HG03175 (cell line): ENCODE data around the gene OSTM1.

Experiments
- ATAC-seq: cut with Tn5 transposase; IDR thresholded peaks from one replicate; pipeline ENCODE4 v1.9.1; 2021; ENCODE audit warnings: mild to moderate bottlenecking, moderate library complexity; ENCODE audit not compliant: unreplicated experiment

OSTM1 gene

GRCh38 chr6:108105571-108105970 lies 31.0 kb upstream of the OSTM1 start:
- no peak for ATAC-seq

GRCh38 chr6:108102965-108103364 lies 28.4 kb upstream of the OSTM1 start:
- no peak for ATAC-seq

DNA sequence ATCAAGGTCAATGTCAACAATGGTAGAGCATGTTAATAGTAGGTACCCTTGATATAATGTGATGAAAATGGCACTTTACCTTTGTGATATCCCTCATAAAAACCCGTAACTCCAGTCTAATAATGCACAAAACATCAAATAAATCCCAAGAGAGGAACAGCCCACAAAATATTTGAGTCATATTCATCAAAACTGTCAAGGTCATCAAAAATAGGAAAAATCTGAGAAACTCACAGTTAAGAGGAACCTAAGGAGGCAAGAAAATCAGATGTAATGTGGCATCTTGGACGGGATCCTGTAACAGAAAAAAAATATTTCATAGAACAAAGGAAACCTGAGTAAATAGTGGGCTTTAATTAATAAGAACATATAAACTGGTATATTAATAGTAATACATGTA lies 25.5 kb upstream of the OSTM1 start:
- no peak for ATAC-seq

GRCh38 chr6:108097882-108098281 lies 23.3 kb upstream of the OSTM1 start:
- no peak for ATAC-seq

GRCh38 chr6:108093781-108094300 lies 19.3 kb upstream of the OSTM1 start:
- no peak for ATAC-seq

DNA sequence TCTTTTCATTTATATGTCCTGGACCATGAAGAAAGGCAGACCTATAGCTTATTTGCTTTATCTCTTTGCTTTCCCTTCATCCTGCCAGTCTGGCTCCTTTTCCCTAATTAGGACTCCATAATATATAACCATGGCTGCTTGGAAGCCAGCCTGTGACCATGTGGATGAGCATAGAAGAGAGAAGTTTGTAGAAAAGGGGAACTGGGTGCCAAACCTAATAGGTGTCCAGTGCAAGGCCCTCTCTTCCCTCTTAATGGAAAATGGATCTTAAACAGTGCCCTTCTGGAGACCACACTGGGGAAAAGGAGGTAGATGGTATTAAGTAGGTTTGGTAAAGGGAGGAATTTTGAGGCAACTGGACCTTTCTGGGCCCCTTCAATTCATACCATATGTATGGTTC lies 16.7 kb upstream of the OSTM1 start:
- ATAC-seq, result no peak

DNA sequence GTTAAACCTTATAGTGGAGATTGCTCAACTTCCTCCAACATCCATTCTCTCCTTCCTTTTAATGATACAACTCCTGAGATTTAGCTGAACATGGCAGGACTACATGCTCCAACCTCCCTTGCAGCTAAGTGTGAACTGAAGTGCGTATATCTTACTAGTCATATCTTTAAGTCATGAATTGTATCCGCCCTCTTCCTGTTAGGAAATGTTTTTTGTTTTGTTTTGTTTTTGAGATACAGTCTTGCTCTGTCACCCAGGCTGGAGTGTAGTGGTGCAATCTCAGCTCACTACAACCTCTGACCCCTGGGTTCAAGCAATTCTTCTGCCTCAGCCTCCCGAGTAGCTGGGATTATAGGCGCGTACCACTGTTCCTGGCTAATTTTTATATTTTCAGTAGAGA lies 8.8 kb upstream of the OSTM1 start:
- ATAC-seq, result no peak

DNA sequence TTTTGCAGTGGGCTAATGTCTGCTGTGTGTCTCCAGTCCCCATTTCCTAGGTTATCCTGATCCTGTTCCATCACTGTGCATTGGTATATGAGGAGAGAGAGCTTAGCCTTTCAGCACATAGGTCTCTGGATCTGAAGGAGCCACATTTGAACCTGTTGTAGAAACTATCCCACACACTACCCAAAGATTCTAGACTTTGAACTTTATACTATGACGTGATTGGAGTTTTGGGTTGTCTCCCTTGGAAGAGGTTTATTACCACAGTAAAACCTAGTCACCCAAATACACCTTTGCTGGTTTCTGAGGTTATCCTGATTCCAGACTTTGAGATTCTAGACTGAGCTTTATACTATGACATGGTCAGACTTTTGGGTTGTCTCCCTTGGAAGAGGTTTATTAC lies 8.0 kb upstream of the OSTM1 start:
- ATAC-seq, result no peak

DNA sequence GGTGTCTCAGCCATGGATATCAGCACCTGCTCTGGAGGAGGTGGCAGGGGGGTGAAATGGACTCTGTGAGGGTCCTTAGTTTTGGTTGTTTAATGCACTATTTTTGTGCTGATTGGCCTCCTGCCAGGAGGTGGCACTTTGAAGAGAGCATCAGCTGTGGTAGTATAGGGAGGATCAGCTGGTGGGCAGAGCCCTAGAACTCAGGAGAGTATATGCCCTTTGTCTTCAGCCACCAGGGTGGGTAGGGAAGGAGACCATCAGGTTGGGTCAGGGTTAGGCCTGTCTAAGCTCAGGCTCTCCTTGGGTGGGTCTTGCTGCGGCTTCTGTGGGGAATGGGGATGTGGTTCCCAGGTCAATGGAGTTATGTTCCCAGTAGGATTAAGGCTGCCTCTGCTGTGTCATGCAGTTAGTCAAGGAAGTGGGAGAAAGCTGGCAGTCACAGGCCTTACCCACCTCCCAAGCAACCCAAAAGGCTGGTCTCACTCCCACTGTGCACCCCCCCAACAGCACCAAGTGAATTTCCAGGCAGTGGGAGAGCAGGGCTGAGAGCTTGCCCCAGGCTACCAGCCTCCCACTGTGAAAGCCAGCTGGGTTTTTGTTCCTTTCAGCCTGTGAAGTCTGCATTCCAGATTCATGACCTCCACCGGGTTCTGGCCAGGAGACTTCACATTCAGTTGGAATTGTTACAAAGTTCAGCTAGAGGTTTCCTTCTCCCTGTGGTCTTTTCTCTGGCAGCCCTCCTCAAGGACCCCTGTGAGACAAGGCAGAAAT lies 5.7 kb upstream of the OSTM1 start:
- ATAC-seq, result no peak

DNA sequence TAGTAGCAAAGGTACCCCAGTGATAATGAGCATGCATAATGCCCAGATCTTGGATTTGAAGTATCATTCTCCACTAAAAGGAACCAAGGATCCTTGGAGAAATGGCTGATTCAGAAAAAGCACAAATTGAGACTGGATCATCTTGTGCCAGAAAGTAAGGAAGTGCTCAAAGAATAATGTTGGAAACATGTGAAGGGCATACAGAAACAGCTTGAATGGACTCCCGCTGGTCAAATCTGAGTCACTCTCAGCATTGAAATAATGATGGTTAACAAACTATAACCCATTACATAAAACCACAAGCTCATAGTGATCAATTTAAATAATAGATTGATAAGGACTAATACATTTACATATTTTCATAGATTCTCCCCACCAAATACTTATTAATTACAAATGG lies 3.6 kb upstream of the OSTM1 start:
- no peak for ATAC-seq

GRCh38 chr6:108074057-108074358 lies 533 bp downstream of the OSTM1 start:
- ATAC-seq, result peak; percentile 44

DNA sequence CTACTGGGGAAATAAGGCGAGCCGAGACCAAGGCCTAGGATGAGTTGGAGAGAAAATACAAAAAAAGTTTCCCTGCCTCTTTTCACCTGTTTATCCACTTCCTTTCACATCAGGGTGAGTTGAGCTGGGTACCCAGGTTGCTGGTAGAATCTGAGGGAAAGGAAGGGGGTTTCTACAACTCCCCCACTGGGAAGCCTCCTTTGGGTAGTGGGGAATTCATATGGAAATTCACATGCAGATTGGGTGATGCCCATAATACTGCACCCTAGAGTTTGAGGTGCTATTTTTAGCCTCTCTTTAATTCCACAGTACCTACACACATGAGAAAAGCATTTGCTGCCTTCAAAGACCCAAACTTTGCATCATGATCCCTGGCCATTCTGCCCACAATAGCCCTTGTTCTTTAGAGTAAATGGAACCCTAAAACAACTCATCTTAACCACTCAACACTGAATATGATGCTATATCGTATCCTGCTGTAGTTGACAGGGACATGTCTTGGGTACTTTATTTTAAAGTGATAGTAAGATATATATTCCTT lies 2.7 kb downstream of the OSTM1 start:
- no peak for ATAC-seq

DNA sequence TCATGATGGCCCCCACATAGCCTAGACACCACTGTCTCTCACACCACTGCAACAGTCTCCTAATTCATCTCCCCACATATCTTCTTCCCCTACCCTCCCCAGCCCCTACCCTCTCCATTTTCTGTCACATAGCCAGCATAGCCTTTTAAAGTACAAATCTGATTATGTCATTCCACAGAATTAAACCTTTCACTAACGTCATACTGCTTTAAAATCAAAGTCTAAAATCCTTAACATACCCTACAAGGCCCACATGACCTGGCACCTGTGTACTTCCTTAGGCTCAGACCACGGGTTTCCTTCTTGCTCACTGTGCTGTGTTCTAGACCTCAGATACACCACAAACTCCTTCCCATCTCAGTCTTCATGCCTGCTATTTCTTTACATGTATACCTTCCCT lies 5.9 kb downstream of the OSTM1 start:
- no peak for ATAC-seq

GRCh38 chr6:108068182-108068581 lies 6.4 kb downstream of the OSTM1 start:
- ATAC-seq, result no peak

DNA sequence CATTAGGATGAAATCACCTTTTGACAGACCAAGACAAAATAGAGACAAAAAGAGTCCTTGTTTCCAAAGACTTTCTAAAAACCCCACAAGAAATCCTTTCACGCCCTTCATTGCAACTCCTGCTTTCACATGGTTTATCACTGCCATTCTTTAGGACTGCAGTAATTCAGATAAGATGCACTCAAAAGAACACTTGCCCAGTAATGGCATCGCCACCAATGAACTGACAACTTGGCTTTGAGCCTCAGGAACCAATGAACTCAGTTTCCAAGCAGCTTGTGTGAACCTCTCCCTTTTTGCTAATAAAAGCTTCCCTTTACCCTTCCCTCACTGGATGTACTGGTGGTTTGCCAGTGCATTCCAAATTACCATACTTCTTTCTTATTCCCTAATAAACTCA lies 21.8 kb downstream of the OSTM1 start:
- ATAC-seq, result no peak

GRCh38 chr6:108051481-108051880 lies 23.1 kb downstream of the OSTM1 start:
- ATAC-seq, result no peak

- ATAC-seq, result no peak
These were observed 34.9 kb downstream of the OSTM1 start for GRCh38 chr6:108039681-108040080.

- ATAC-seq, result no peak
These were observed 37.7 kb downstream of the OSTM1 start for GRCh38 chr6:108036884-108037283.

GRCh38 chr6:108031968-108032367 lies 42.6 kb downstream of the OSTM1 start:
- ATAC-seq, result no peak

GRCh38 chr6:108030211-108030610 lies 44.3 kb downstream of the OSTM1 start:
- no peak for ATAC-seq

DNA sequence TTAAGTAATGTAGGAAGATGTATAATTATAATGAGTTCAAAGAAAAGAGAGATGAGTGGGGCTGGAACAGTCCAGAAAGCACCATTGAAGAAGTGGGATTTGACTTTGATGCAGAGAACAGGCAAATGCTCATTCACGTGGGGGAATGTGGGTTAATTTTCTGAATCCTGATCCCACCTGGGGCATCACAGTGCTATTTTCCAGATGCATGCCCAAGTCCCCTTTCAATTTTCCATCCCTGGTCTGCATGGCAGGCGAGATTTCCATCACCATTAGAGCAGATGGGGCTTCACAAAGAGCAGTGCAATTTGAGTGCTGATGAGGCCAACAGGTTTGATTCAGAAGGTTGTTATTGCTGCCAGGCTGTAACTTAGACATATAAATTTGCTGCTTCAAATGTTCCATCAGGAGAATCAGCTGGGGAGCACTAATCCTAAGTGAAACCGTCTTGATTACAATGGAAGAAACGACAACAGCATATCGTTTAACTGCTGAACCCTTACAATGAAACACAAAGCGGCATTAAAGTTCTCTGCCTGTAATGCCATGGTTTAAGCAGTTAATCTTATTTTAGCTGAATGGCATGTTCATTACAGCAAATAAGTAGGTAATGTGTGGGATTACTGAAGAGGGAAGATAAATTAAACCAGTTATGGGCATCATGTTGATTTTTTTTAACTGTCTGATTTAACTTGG lies 45.2 kb downstream of the OSTM1 start:
- ATAC-seq, result no peak

DNA sequence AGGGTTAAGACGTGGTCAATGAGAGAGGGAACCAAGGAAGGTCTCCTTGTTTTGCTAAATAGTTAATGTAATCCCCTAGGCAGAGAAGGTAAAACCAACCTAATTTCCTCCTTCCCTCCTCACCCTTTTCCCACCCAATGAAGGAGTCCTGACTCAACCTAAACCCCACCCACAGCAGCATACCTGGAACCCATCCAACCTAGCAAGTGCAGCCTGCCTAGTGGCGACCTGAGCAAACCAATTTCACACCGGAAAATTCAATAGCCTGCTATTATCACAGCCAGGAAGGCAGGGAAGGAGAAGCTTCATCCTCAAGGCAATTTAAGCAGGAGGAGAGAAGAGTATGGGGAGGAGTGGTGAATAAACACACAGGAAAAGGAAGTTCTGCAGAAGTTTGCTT lies 46.9 kb downstream of the OSTM1 start:
- no peak for ATAC-seq
